Duodenal mucosa (tissue), 2 donors: Measurements from ENCODE around the gene DNHD1.

Source experiments
- H3K27ac ChIP-seq: one replicate; pipeline ENCODE4 v1.7.0; 2013; ENCODE audit warnings: low read depth, low read length
- H3K27me3 ChIP-seq, 2 donors: one replicate each; pipeline ENCODE4 v1.7.0; 2013; ENCODE audit warnings: low read length in 2 of 2, control low read depth in 1 of 2; ENCODE audit not compliant: insufficient read depth in 2 of 2, control insufficient read depth in 1 of 2
- H3K36me3 ChIP-seq, 2 donors: one replicate each; pipeline ENCODE4 v1.7.0; 2013; ENCODE audit warnings: low read length in 2 of 2, control low read depth in 1 of 2; ENCODE audit not compliant: insufficient read depth in 2 of 2, control insufficient read depth in 1 of 2
- H3K4me1 ChIP-seq, 2 donors: one replicate each; pipeline ENCODE4 v1.7.0; 2013; ENCODE audit warnings: low read length in 2 of 2, control low read depth in 1 of 2; ENCODE audit not compliant: insufficient read depth in 2 of 2, control insufficient read depth in 1 of 2
- H3K4me3 ChIP-seq, 2 donors: one replicate each; pipeline ENCODE4 v1.7.0; 2013; ENCODE audit warnings: low read length in 2 of 2, low read depth in 1 of 2
- H3K9ac ChIP-seq, 2 donors: one replicate each; pipeline ENCODE4 v1.7.0; 2013; ENCODE audit warnings: low read length in 2 of 2, low read depth in 1 of 2
- H3K9me3 ChIP-seq, 2 donors: one replicate each; pipeline ENCODE4 v1.7.0; 2013; ENCODE audit warnings: low read length in 2 of 2, control low read depth in 1 of 2; ENCODE audit not compliant: control insufficient read depth in 1 of 2

DNHD1 gene

DNA sequence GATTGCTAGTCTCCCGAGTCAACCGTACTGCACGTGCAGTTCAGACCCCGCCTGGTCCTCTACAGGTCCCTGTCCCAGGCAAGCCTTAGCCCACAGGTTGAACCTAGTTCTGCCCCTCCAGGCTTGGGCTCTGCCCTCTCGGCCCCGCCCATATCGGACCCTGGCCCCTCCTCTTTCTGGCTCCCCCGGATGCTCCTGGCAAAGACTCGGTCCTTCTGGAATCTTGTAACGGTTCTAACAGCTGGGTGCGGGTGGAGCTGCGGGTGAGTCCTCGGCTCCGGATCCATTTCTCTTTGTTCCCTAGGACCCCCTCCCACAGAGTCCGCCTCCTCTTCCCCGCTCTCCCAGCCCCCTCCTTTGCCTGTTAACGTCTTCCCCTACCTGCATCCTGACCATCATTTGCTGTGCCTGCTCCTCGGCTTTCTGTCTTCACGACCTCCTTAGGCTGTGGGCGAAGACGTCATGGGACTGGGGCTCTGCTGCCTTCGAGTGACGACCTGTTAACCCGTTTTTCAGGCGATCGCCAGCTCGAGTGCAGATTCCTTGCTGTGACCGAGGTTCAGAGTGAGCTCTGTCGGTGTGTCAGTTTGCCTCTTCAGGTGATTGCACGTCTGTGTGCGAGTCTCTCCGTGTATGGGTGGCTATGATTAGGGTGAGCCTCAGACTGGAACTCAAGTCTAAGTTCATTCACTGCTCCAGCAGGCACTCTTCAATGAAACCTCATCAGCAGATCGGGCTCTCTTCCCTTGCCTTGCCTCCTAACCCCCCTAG lies at the start of gene DNHD1:
DNHD1 (plus strand) TSS at position 212 of the 771 bp plus-strand sequence. CDS start 936 bp downstream, outside the sequence.
- Histone ChIP-seq H3K9ac (no peak within 1 kb of the TSS), H3K27me3 (no peaks in the 10 kb centered on the region), H3K4me3 (no peak within 1 kb of the TSS), H3K27ac (no peak within 1 kb of the TSS), H3K9me3 (no peaks in the 10 kb centered on the region), H3K4me1 (peaks cover 0 to 5% of the 10 kb centered on the region in 2 donors), H3K36me3 (peaks cover 4 to 22% of the 10 kb centered on the region in 2 donors)

DNA sequence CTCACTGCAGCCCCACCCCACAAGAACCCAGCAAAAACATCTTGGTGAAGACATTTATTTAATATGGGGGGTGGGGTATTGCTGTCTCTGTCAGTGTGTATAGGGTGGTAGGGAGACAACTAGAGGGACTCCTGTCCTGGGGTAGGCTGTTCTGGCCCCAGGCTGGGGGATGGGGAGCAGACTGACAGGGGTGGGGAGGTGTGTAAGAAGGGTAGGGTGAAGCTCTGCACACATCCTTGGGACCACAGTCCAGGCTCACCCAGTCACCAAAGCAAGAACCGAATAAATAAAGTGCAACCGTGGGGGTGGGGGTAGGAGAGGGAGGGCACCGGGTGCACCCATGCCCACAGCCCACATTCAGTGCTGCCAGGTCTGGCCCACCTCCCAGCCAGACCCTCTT lies 48.5 kb upstream of the DNHD1 start:
- Histone ChIP-seq H3K27me3 (no peaks in the 10 kb centered on the region), H3K9me3 (no peaks in the 10 kb centered on the region), H3K4me1 (no peaks in the 10 kb centered on the region), H3K9ac (no peak overlapping the region), H3K36me3 (peaks cover 29 to 50% of the 10 kb centered on the region in 2 donors), H3K4me3 (no peak overlapping the region), H3K27ac (no peak overlapping the region)

DNA sequence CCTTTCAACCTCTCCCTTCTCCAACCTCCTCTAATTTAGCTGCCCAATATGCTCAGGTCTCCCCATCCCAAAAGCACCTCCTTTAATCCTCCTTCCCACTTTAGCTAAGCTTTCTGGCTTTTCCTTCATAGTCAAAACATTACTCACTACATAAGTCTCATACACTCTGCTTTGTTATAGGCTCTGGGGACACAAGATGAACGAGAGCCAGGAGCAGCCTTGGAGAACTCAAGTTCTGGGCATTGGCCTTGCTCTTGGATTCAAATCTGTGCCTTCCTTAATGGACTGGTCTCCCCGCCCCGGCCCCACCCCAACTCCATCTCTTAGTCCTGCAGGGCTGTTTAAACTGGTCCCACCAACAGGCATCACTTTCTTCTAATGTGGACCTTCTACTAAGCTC lies 44.9 kb upstream of the DNHD1 start:
- Histone ChIP-seq H3K9me3 (no peaks in the 10 kb centered on the region), H3K27ac (no peak overlapping the region), H3K27me3 (no peaks in the 10 kb centered on the region), H3K4me1 (no peaks in the 10 kb centered on the region), H3K4me3 (no peak overlapping the region), H3K36me3 (peaks cover 54 to 83% of the 10 kb centered on the region in 2 donors), H3K9ac (no peak overlapping the region)

- Histone ChIP-seq H3K27me3 (no peaks in the 10 kb centered on the region), H3K9me3 (no peaks in the 10 kb centered on the region)
These were observed 43.9 kb upstream of the DNHD1 start for GRCh38 chr11:6453152-6453551.

DNA sequence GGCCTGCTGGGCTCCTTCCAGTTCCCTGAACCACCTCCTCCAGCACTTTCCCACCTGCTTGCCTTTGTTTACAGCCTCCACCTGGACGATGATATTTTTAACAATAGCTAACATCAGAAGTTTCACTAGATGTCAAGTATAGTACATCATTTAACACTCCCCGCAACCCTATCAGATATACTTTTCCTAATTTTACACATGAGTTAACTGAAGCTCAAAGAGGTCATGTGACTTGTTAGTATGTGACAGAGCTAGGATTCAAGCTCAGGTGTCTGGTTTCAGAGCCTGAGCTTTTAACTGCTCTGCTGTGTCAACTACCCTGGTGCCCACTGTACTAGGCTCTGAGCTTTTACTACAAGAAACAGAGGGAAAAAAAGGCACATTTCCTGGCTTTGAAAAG lies 42.0 kb upstream of the DNHD1 start:
- Histone ChIP-seq H3K9ac (no peak overlapping the region), H3K4me1 (peaks cover 17 to 18% of the 10 kb centered on the region in 2 donors), H3K27me3 (no peaks in the 10 kb centered on the region), H3K27ac (no peak overlapping the region), H3K9me3 (no peaks in the 10 kb centered on the region), H3K4me3 (no peak overlapping the region), H3K36me3 (peaks cover 48 to 84% of the 10 kb centered on the region in 2 donors)

More at GRCh38 chr11:6453152-6453551, 43.9 kb upstream of the DNHD1 start:
- Histone ChIP-seq H3K27ac (no peak overlapping the region), H3K36me3 (peaks cover 57 to 92% of the 10 kb centered on the region in 2 donors), H3K9ac (no peak overlapping the region), H3K4me1 (no peaks in the 10 kb centered on the region), H3K4me3 (no peak overlapping the region)

DNA sequence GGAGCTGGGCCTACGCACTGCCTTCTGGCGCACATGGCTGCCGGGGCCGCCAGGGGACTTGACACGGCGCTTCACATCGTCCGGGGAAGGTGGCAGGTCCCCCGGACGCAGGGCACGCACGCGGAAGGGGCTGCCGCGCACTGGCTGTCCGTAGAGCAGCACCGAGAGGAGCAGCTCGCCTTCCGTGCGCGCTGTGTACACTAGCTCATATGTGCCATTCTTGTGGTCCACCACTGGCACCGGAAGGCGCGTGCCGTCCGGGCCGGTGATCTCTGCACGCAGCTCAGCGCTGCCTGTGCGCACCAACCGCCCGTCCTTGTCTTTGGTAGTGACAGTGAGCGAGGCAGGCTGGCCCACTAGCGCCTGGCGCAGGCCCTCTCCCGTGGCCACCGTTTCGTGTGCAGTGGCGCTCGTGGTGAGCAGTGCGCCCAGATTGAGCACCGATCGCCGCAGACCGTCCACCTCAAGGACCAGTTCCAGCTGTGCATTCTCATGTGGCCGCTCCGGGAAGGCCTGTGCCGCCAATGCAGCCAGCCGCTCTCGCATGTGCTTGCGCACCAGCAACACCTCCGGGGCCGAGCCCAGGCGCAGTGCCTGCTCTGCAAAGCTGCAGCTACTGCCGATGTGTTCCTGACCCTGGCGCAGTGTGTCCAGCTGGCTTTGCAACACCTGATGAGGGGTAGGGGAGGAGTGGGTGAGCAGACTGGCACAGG lies 40.6 kb upstream of the DNHD1 start:
- H3K9me3 ChIP-seq, result no peaks in the 10 kb centered on the region
- H3K9ac ChIP-seq, result no peak overlapping the region
- H3K36me3 ChIP-seq, result peaks cover 35 to 80% of the 10 kb centered on the region in 2 donors
- no peak overlapping the region for H3K4me3 ChIP-seq
- H3K4me1 ChIP-seq, result peaks cover 18 to 20% of the 10 kb centered on the region in 2 donors
- no peaks in the 10 kb centered on the region for H3K27me3 ChIP-seq
- H3K27ac ChIP-seq, result no peak overlapping the region

GRCh38 chr11:6457581-6458320 lies 39.3 kb upstream of the DNHD1 start:
- peaks cover 32 to 73% of the 10 kb centered on the region in 2 donors for H3K36me3 ChIP-seq
- H3K4me1 ChIP-seq, result peaks cover 18 to 20% of the 10 kb centered on the region in 2 donors
- H3K9ac ChIP-seq, result no peak overlapping the region
- no peaks in the 10 kb centered on the region for H3K9me3 ChIP-seq
- H3K27ac ChIP-seq, result no peak overlapping the region
- H3K27me3 ChIP-seq, result no peaks in the 10 kb centered on the region
- no peak overlapping the region for H3K4me3 ChIP-seq

GRCh38 chr11:6458352-6459098 lies 38.6 kb upstream of the DNHD1 start:
- Histone ChIP-seq H3K9me3 (no peaks in the 10 kb centered on the region), H3K27ac (no peak overlapping the region), H3K4me1 (peaks cover 20% of the 10 kb centered on the region in 2 donors), H3K9ac (no peak overlapping the region), H3K4me3 (no peak overlapping the region), H3K27me3 (no peaks in the 10 kb centered on the region), H3K36me3 (peaks cover 31 to 68% of the 10 kb centered on the region in 2 donors)

DNA sequence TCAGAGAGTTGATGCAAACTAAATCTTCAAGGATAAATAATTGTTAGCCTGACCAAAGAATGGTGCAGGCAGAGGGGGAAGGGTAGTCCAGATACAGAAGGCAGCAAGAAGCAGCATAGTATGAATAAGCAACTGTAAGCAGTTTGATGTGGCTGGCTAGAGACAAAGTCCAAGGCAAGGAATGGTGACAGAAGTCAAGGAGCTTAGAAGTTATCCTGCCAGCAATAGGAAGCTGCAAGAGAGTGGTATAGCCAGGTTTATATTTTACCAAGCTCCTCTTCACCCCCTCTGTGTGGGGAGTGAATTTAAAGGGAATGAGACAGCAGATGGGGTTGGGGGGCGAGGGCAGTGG lies 38.0 kb upstream of the DNHD1 start:
- Histone ChIP-seq H3K9ac (no peak overlapping the region), H3K4me3 (no peak overlapping the region), H3K9me3 (no peaks in the 10 kb centered on the region), H3K36me3 (peaks cover 36 to 68% of the 10 kb centered on the region in 2 donors), H3K27me3 (no peaks in the 10 kb centered on the region), H3K4me1 (peaks cover 20 to 23% of the 10 kb centered on the region in 2 donors), H3K27ac (no peak overlapping the region)
